ENCODE measurements around the gene PCDHA1.

GRCh38 chr5:140822281-140822629 is 36.3 kb downstream of the PCDHA1 start:
- peak; percentile 55 for TF ChIP-seq CTCF (conservative IDR thresholded peaks at IDR 0.05; ENCODE audit: low read length)
- no peak for TF ChIP-seq EZH2phosphoT487 (IDR thresholded peaks at IDR 0.05; ENCODE audit: borderline replicate concordance, low read depth, low read length)
